Smooth muscle cell (in vitro differentiated cells): ENCODE measurements around the gene SLC28A2. TPM values are rescaled to one million over a fixed set of nuclear protein-coding genes. Genes with fewer than 3 reads are reported as not detected.

Source experiments
- DNase-seq: peaks from one replicate; lab custom pipeline; 2025; ENCODE audit not compliant: unreplicated experiment; lab: John Stamatoyannopoulos, UW
- H2AFZ ChIP-seq: fragments of 200-600 bp; sonication (generic); 2 replicates; pipeline ENCODE4 v1.6.0; 2016; ENCODE audit warnings: antibody characterized with exemption, low read depth, mild to moderate bottlenecking
- H3F3A ChIP-seq: fragments of 200-600 bp; sonication (generic); 2 replicates; pipeline ENCODE4 v1.6.0; 2017; ENCODE audit warnings: antibody characterized with exemption, low read depth
- H3K27ac ChIP-seq: fragments of 200-600 bp; sonication (generic); 2 replicates; pipeline ENCODE4 v1.5.1; 2016; ENCODE audit warnings: low read depth, mild to moderate bottlenecking
- H3K27me3 ChIP-seq: fragments of 200-600 bp; sonication (generic); 2 replicates; pipeline ENCODE4 v1.6.1; 2016; ENCODE audit warnings: low read depth, mild to moderate bottlenecking
- H3K36me3 ChIP-seq: fragments of 200-600 bp; sonication (generic); 2 replicates; pipeline ENCODE4 v1.5.1; 2016; ENCODE audit warnings: low read depth
- H3K4me1 ChIP-seq: fragments of 200-600 bp; sonication (generic); 2 replicates; pipeline ENCODE4 v1.5.1; 2016; ENCODE audit warnings: low read depth
- H3K4me2 ChIP-seq: fragments of 200-600 bp; sonication (generic); 2 replicates; pipeline ENCODE4 v1.6.0; 2016; ENCODE audit warnings: mild to moderate bottlenecking
- H3K4me3 ChIP-seq: fragments of 200-600 bp; sonication (generic); 2 replicates; pipeline ENCODE4 v1.5.1; 2016; ENCODE audit warnings: mild to moderate bottlenecking
- H3K79me2 ChIP-seq: fragments of 200-600 bp; sonication (generic); 2 replicates; pipeline ENCODE4 v1.6.0; 2016; ENCODE audit warnings: low read depth, mild to moderate bottlenecking
- H3K9ac ChIP-seq: fragments of 200-600 bp; sonication (generic); 2 replicates; pipeline ENCODE4 v1.6.0; 2016; ENCODE audit warnings: low read depth
- H3K9me3 ChIP-seq: fragments of 200-600 bp; sonication (generic); replicated peaks from 2 replicates; pipeline ENCODE4 v1.5.1; 2016; ENCODE audit warnings: low read depth
- H4K20me1 ChIP-seq: fragments of 200-600 bp; sonication (generic); 2 replicates; pipeline ENCODE4 v1.6.0; 2016; ENCODE audit warnings: low read depth
- whole genome bisulfite sequencing: methylation state at CpG from one replicate; pipeline ENCODE4 v1.1.7; 2016; ENCODE audit warnings: low lambda C conversion rate; 5-methylcytosine and 5-hydroxymethylcytosine counted together
- polyA plus RNA-seq: library from polyadenylated mRNA; unstranded; fragments of >200 nt; fragmentation: Nextera tagmentation; extraction: Ambion mirVana; gene quantifications from 2 replicates; pipeline ENCODE4 v1.2.1, GENCODE V29; 2016
- total RNA-seq: library from RNA; depleted of rRNA; stranded (reverse); fragments of >200 nt; gene quantifications from 2 replicates; pipeline ENCODE4 v1.2.3, GENCODE V29; 2014
- TF ChIP-seq, protein P1 (sequence below): fragments of 200-600 bp; sonication (generic); IDR thresholded peaks from 2 replicates; pipeline ENCODE4 v1.5.1; 2017; ENCODE audit warnings: borderline replicate concordance, mild to moderate bottlenecking, antibody characterized with exemption; ENCODE audit not compliant: insufficient read depth, poor library complexity, severe bottlenecking

Gene SLC28A2
- total and polyA plus RNA-seq, 2 experiments from 2014 or later = not detected

DNA sequence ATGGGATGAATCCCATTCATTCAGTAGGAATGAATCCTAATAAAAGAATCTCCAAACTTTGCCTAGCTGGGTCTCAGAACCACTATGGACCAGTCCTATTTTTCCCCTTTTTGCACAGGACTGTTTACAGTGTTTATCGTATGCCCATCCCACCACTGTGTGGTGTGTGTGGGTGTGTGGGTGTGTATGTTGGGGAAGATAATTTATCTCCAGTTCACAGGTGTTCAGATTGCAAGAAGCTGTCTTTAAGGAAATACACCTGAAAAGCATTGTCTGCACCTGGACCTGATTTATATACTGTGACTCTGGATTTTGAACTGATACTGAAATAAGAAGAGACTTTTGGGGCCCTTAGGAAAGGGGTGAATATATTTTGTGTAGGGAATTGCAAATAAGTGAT lies 39.5 kb upstream of the SLC28A2 start:
- Histone ChIP-seq H4K20me1 (no peaks in the 10 kb centered on the region), H3K4me2 (no peak overlapping the region), H3K9ac (no peak overlapping the region), H3K27me3 (peaks cover 7% of the 10 kb centered on the region), H3K4me1 (no peaks in the 10 kb centered on the region), H3K79me2 (no peaks in the 10 kb centered on the region), H2AFZ (no peak overlapping the region), H3K36me3 (no peaks in the 10 kb centered on the region), H3F3A (no peaks in the 10 kb centered on the region), H3K27ac (no peak overlapping the region), H3K9me3 (no peaks in the 10 kb centered on the region), H3K4me3 (no peak overlapping the region)
- 92% methylated on average over 1 of the region's 1 CpG for WGBS
- TF ChIP-seq, protein P1, sequence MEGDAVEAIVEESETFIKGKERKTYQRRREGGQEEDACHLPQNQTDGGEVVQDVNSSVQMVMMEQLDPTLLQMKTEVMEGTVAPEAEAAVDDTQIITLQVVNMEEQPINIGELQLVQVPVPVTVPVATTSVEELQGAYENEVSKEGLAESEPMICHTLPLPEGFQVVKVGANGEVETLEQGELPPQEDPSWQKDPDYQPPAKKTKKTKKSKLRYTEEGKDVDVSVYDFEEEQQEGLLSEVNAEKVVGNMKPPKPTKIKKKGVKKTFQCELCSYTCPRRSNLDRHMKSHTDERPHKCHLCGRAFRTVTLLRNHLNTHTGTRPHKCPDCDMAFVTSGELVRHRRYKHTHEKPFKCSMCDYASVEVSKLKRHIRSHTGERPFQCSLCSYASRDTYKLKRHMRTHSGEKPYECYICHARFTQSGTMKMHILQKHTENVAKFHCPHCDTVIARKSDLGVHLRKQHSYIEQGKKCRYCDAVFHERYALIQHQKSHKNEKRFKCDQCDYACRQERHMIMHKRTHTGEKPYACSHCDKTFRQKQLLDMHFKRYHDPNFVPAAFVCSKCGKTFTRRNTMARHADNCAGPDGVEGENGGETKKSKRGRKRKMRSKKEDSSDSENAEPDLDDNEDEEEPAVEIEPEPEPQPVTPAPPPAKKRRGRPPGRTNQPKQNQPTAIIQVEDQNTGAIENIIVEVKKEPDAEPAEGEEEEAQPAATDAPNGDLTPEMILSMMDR = no peak
- no peak for DNase-seq

DNA sequence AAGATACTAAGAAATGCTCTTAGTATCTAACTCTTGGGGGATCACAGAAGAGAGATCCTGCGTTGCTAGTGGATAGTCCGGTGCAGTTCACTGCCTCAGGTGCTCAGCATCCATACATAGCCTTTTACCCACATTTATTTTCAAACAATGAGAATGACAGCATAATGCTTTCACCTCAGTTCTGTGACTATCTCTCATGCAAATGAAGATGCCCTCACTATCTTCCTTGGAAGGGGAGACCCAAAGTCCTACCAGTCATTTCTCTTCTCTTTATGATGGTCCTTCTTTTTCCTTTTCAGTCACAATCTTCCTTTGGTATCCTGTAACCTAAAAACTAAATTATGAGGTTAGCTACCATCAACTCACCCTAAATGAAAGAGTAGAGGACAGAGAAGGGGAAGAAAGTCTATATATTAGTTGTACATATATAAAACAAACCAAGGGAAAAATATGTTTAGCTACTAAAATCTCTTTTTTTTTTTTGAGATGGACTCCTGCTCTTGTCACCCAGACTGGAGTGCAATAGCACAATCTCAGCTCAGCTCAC lies 30.9 kb upstream of the SLC28A2 start:
- no peak for DNase-seq
- no peaks in the 10 kb centered on the region for H3K36me3 ChIP-seq

DNA sequence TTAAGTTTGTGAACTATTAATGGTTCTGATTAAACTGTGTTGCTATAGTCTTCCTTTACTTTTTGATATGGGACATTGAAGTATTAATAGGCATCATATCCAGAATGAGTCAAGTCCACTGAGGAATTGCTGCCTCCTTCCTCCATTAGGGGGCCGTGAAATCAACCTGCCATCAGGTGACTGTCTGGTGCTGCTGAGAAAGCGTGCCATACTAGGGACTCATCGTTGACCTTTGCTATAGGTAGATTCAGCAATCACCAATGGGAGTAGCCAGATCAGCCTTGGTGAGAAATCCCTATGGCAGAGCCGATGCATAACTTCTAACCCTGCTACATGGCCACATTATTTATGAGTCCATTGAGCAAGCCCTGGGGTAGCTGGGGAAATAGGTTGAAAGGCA lies 30.1 kb upstream of the SLC28A2 start:
- Histone ChIP-seq H3K4me3 (no peak overlapping the region), H3K79me2 (no peaks in the 10 kb centered on the region), H3K27ac (no peak overlapping the region), H3F3A (no peaks in the 10 kb centered on the region), H3K4me2 (no peak overlapping the region), H3K4me1 (no peaks in the 10 kb centered on the region), H3K36me3 (no peaks in the 10 kb centered on the region), H3K9ac (no peak overlapping the region), H4K20me1 (no peaks in the 10 kb centered on the region), H3K9me3 (no peaks in the 10 kb centered on the region), H2AFZ (no peak overlapping the region), H3K27me3 (peaks cover 15% of the 10 kb centered on the region)
- TF ChIP-seq, protein P1 = no peak
- DNase-seq = no peak
- WGBS = 75% methylated on average over 4 of the region's 4 CpGs

More for the DNA sequence above, 30.9 kb upstream of the SLC28A2 start:
- no peaks in the 10 kb centered on the region for H3K9me3 ChIP-seq
- peaks cover 15% of the 10 kb centered on the region for H3K27me3 ChIP-seq
- H3K4me3 ChIP-seq = no peak overlapping the region
- no peak overlapping the region for H3K27ac ChIP-seq
- no peaks in the 10 kb centered on the region for H3F3A ChIP-seq
- H3K4me2 ChIP-seq = no peak overlapping the region
- no peaks in the 10 kb centered on the region for H3K4me1 ChIP-seq
- H3K9ac ChIP-seq = no peak overlapping the region
- no peaks in the 10 kb centered on the region for H4K20me1 ChIP-seq
- H3K79me2 ChIP-seq = no peaks in the 10 kb centered on the region
- H2AFZ ChIP-seq = no peak overlapping the region
- 88% methylated on average over 2 of the region's 2 CpGs for WGBS
- TF ChIP-seq, protein P1 = no peak

DNA sequence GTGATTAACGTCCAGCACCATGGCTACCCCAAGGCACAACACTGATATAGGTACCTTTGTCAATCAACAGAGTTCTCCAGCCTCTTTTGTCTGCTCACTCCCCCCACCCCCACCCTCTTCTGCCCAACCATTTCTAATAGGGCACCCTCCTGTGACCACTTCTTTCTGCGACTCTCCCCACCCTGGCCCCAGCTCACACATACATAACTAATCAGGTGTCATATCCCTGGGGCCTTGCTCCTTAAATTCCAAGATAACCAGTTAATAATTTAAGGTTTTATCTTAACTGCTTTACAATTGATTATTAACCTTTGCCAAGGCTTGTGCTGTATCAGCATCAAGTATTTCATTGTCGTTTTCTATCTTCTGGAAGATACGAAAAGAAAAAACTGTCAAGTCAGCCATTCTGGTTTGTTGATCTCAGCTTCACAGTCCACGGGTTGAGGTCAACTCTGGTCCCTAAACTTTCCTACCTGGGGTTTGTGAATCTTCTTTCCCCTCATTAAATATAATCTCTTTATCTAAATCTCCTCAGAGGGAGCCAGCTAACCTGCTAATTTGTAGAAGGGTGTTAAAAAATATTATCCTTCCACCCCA lies 27.3 kb upstream of the SLC28A2 start:
- Histone ChIP-seq H3K27me3 (peaks cover 15% of the 10 kb centered on the region), H3K27ac (no peak overlapping the region), H3K9me3 (no peaks in the 10 kb centered on the region), H3K9ac (no peak overlapping the region), H3F3A (no peaks in the 10 kb centered on the region), H4K20me1 (no peaks in the 10 kb centered on the region), H3K4me2 (no peak overlapping the region), H3K36me3 (no peaks in the 10 kb centered on the region), H3K4me1 (no peaks in the 10 kb centered on the region), H3K4me3 (no peak overlapping the region), H3K79me2 (no peaks in the 10 kb centered on the region), H2AFZ (no peak overlapping the region)
- TF ChIP-seq, protein P1 = no peak
- DNase-seq = no peak
- WGBS = 67% methylated on average over 5 of the region's 5 CpGs
